PFSK-1 (cell line): ENCODE data around the gene AANAT.

Source experiments
- FOXP2 ChIP-seq: optimal IDR thresholded peaks from 2 replicates; pipeline ENCODE3; 2011; ENCODE audit warnings: borderline replicate concordance, control low read depth, inconsistent platforms; ENCODE audit not compliant: insufficient read depth; ENCODE audit errors: extremely low read length, extremely low read depth
- POLR2AphosphoS5 ChIP-seq: IDR thresholded peaks from 2 replicates; pipeline ENCODE4 v1.6.1; 2012; ENCODE audit warnings: low read depth, mild to moderate bottlenecking, control low read depth, low read length, moderate library complexity
- SIN3A ChIP-seq: IDR thresholded peaks from 2 replicates; pipeline ENCODE4 v1.6.1; 2012; ENCODE audit warnings: mild to moderate bottlenecking, low read length, moderate library complexity, borderline replicate concordance; ENCODE audit not compliant: insufficient read depth
- TAF1 ChIP-seq: IDR thresholded peaks from 2 replicates; pipeline ENCODE4 v1.6.1; 2012; ENCODE audit warnings: low read length, control low read depth, borderline replicate concordance; ENCODE audit not compliant: insufficient read depth
- TF ChIP-seq, protein P1 (sequence below), 2 experiments: IDR thresholded peaks; 2 replicates each; pipeline versions ENCODE4 v1.6.1 to v1.8.0; 2011 to 2012; ENCODE audit warnings: low read depth in 2 of 2, low read length in 2 of 2, control low read depth in 1 of 2, inconsistent platforms in 1 of 2, mild to moderate bottlenecking in 1 of 2, moderate library complexity in 1 of 2; ENCODE audit not compliant: insufficient read depth in 1 of 2

Gene AANAT

DNA sequence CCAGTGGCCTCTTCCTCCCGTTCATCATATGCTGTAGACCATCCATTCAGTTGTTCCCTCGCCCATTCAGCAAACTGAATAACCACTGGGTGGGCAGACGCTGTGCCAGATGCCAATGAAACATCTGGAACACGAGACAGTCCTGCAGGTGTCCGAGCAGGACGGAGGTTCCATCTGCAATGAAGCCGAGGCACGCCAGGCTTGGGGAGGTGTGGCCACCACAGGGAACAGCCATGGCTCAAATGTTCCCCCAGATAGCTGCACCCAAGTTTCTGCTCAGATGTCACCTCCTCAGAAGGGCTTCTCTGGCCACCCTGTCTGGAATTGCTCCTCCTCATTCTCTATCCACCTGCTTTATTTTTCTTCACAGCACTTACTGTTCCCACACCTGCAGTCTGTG, 45.0 kb upstream of the AANAT start:
- no peak for TF ChIP-seq FOXP2

DNA sequence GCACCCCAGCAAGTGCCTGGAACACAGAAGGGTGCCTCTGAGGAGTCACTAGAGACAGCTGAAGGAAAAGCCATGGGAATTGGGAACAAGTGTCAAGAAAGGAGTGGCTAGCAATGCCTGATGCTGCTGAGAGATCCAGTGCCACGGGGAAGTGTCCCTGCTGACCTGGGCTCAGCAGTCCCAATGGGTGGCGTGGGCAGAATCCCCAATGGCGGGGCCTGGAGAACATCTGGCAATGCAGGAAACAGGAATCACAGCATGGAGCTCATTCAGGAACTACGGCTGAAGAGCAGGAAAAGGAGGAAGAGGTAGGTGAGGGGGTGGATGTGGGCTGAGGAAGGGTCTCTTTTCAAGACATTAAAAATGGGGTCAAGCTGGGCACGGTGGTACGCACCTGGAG, 44.5 kb upstream of the AANAT start:
- TF ChIP-seq, protein P1, sequence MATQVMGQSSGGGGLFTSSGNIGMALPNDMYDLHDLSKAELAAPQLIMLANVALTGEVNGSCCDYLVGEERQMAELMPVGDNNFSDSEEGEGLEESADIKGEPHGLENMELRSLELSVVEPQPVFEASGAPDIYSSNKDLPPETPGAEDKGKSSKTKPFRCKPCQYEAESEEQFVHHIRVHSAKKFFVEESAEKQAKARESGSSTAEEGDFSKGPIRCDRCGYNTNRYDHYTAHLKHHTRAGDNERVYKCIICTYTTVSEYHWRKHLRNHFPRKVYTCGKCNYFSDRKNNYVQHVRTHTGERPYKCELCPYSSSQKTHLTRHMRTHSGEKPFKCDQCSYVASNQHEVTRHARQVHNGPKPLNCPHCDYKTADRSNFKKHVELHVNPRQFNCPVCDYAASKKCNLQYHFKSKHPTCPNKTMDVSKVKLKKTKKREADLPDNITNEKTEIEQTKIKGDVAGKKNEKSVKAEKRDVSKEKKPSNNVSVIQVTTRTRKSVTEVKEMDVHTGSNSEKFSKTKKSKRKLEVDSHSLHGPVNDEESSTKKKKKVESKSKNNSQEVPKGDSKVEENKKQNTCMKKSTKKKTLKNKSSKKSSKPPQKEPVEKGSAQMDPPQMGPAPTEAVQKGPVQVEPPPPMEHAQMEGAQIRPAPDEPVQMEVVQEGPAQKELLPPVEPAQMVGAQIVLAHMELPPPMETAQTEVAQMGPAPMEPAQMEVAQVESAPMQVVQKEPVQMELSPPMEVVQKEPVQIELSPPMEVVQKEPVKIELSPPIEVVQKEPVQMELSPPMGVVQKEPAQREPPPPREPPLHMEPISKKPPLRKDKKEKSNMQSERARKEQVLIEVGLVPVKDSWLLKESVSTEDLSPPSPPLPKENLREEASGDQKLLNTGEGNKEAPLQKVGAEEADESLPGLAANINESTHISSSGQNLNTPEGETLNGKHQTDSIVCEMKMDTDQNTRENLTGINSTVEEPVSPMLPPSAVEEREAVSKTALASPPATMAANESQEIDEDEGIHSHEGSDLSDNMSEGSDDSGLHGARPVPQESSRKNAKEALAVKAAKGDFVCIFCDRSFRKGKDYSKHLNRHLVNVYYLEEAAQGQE (IDR thresholded peaks at IDR 0.05; ENCODE audit: insufficient read depth in 1 of 2, low read depth in 2 of 2, low read length in 2 of 2): no peak

DNA sequence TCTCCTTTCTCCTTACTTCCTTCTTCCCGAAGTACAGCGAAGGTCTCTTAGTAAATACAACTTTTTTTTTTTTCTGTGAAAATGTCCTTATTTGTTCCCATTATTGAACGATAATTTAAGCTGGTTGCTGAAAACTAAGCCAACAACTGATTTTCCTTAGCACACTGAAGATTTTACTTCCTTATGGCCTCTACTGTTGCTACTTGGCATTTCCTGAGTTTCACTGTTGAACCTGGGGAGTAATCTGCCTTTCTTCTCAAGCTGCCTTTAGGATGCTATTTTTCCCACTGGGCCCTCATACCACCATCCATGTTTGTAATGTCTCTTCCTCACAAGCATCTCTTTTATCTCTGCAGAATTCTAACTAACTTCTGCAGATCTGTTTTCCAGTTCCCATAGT, 40.5 kb upstream of the AANAT start:
- TF ChIP-seq POLR2AphosphoS5: no peak
- TF ChIP-seq SIN3A: no peak
- TF ChIP-seq TAF1: no peak
- TF ChIP-seq, protein P1 (IDR thresholded peaks at IDR 0.05; ENCODE audit: insufficient read depth in 1 of 2, low read depth in 2 of 2, low read length in 2 of 2): no peak
- no peak for TF ChIP-seq FOXP2

DNA sequence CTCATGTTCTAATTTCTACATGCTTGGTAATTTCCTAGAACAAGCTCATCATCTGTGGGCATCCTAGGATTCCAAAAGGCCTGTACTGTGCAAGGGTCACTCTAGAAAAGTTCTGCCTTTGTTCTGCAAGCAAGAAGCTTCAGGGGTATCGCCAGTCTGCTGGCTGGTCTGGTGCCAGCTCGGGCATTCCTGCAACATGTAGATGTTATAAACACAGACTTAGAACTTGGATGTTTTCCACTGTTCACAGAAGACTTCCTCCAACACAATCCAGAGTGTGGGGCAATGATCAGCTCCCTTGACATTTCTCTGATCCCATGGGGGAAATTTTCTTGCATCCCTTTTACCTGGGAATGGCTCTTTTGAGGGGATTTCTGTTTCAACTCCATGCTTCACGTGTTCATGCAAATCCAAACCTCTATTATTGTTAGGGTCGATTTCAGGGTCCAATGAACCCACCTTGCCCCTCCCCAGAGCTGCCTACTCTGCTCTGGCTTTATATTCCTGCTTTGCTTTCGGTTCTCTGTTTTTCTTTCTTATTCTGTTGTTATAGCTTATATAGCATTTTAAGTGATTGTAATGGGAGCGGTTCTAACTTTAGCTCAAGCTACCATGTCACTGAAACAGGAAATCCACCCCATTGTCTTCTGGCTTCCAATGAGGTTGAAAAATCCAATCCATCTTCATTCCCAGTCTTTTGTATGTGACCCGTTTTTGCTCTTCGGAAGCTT, 39.7 kb upstream of the AANAT start:
- no peak for TF ChIP-seq POLR2AphosphoS5
- no peak for TF ChIP-seq SIN3A
- TF ChIP-seq FOXP2: no peak
- TF ChIP-seq TAF1: no peak
- TF ChIP-seq, protein P1 (IDR thresholded peaks at IDR 0.05; ENCODE audit: insufficient read depth in 1 of 2, low read depth in 2 of 2, low read length in 2 of 2): no peak

DNA sequence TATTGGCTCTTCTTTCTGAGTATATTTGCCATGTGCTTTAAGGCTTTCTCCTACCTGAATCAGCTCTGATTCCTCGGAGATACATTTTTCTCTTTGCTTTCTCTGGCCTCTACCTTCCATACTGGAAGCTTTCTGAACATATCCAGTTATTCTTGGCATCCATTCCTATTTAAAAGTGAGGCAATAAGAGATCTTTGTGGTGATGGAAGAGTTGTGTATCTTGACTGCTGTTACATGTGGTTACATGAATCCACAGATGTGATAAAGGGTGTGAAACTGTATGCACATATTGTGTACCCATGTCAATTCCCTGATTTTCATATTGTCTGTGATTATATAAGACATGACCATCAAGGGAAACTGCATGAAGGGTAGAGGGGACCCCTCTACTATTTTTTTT, 38.9 kb upstream of the AANAT start:
- TF ChIP-seq, protein P1 (IDR thresholded peaks at IDR 0.05; ENCODE audit: insufficient read depth in 1 of 2, low read depth in 2 of 2, low read length in 2 of 2): no peak
- no peak for TF ChIP-seq SIN3A
- no peak for TF ChIP-seq TAF1
- no peak for TF ChIP-seq POLR2AphosphoS5
- no peak for TF ChIP-seq FOXP2
